RWPE2 (cell line): ENCODE results near the gene RNU6-7.

Experiments
- ATAC-seq: fragments of 200-7000 bp; cut with Tn5 transposase; 3 replicates; pipeline ENCODE4 v1.9.1; 2021; ENCODE audit warnings: low read depth
- DNase-seq: peaks from one replicate; pipeline ENCODE4 v3.0.0-alpha.2; 2020; ENCODE audit warnings: low spot score
- H3K27ac ChIP-seq: fragments of 450-650 bp; 2 replicates; pipeline ENCODE4 v1.5.1; 2017; ENCODE audit warnings: mild to moderate bottlenecking; ENCODE audit not compliant: poor library complexity, severe bottlenecking
- H3K27me3 ChIP-seq: fragments of 250-450 bp; sonication (Bioruptor Pico); 2 replicates; pipeline ENCODE4 v1.5.1; 2021; ENCODE audit warnings: mild to moderate bottlenecking, moderate library complexity; ENCODE audit not compliant: insufficient read depth, poor library complexity, severe bottlenecking
- H3K36me3 ChIP-seq: fragments of 250-450 bp; sonication (Bioruptor Pico); 2 replicates; pipeline ENCODE4 v1.5.1; 2020; ENCODE audit warnings: low read depth, mild to moderate bottlenecking, moderate library complexity
- H3K4me1 ChIP-seq: fragments of 250-450 bp; sonication (Bioruptor Pico); 2 replicates; pipeline ENCODE4 v1.5.1; 2021; ENCODE audit warnings: mild to moderate bottlenecking, moderate library complexity; ENCODE audit not compliant: insufficient read depth, poor library complexity, severe bottlenecking
- H3K4me3 ChIP-seq: fragments of 250-450 bp; sonication (Bioruptor Pico); 2 replicates; pipeline ENCODE4 v1.5.1; 2021; ENCODE audit warnings: mild to moderate bottlenecking, moderate library complexity; ENCODE audit not compliant: severe bottlenecking
- H3K9me3 ChIP-seq: fragments of 250-450 bp; sonication (Bioruptor Pico); 2 replicates; pipeline ENCODE4 v1.5.1; 2021; ENCODE audit warnings: mild to moderate bottlenecking, moderate library complexity; ENCODE audit not compliant: severe bottlenecking
- CTCF ChIP-seq: fragments of 450-650 bp; IDR thresholded peaks from one replicate; pipeline ENCODE4 v1.5.1; 2017; ENCODE audit warnings: mild to moderate bottlenecking, moderate library complexity; ENCODE audit not compliant: poor library complexity, severe bottlenecking

Gene RNU6-7

GRCh38 chr14:32250681-32251080 is 48.8 kb downstream of the RNU6-7 start:
- no peak for ATAC-seq

GRCh38 chr14:32251530-32251929 is 49.7 kb downstream of the RNU6-7 start:
- ATAC-seq: no peak
- Histone ChIP-seq H3K27me3 (no peaks in the 10 kb centered on the region), H3K9me3 (no peaks in the 10 kb centered on the region), H3K36me3 (no peaks in the 10 kb centered on the region), H3K4me3 (no peak overlapping the region), H3K4me1 (peaks cover 3% of the 10 kb centered on the region), H3K27ac (no peak overlapping the region)
- no peak for TF ChIP-seq CTCF
- no peak for DNase-seq

More at GRCh38 chr14:32250681-32251080, 48.8 kb downstream of the RNU6-7 start:
- Histone ChIP-seq H3K36me3 (no peaks in the 10 kb centered on the region), H3K9me3 (no peaks in the 10 kb centered on the region), H3K4me3 (no peak overlapping the region), H3K27me3 (no peaks in the 10 kb centered on the region), H3K27ac (no peak overlapping the region), H3K4me1 (peaks cover 3% of the 10 kb centered on the region)
- TF ChIP-seq CTCF: no peak
- DNase-seq: no peak
